ENCODE data around the gene VCL.
A peak's percentile ranks its signal among the peaks of the same experiment; 100 is the strongest.
"Not testable (repeated sequence)": the region's sequence is repeated elsewhere in the genome, so short reads cannot be mapped to it uniquely, and the experiment has no call there.

The VCL gene

GRCh38 chr10:74006269-74006668 lies 8.4 kb downstream of the VCL start:
- no peak for DNase-seq (ENCODE audit: low spot score)

GRCh38 chr10:74008212-74008731 lies 10.4 kb downstream of the VCL start:
- DNase-seq (ENCODE audit: low spot score), result peak; percentile 54

GRCh38 chr10:74011017-74011416 lies 13.1 kb downstream of the VCL start:
- DNase-seq (ENCODE audit: low spot score), result no peak

GRCh38 chr10:74011770-74012169 lies 13.9 kb downstream of the VCL start:
- peak; percentile 23 for DNase-seq (ENCODE audit: low spot score)

GRCh38 chr10:74012480-74012879 lies 14.6 kb downstream of the VCL start:
- DNase-seq (ENCODE audit: low spot score), result no peak

GRCh38 chr10:74013004-74013403 lies 15.1 kb downstream of the VCL start:
- DNase-seq (ENCODE audit: low spot score), result no peak

- DNase-seq (ENCODE audit: low spot score), result not testable (repeated sequence)
Measured at GRCh38 chr10:74014574-74014973, 16.7 kb downstream of the VCL start.

- no peak for DNase-seq (ENCODE audit: low spot score)
Measured at GRCh38 chr10:74018241-74018640, 20.3 kb downstream of the VCL start.

GRCh38 chr10:74021248-74022055 lies 23.5 kb downstream of the VCL start:
- peak; percentile 56 for DNase-seq (ENCODE audit: low spot score)

- no peak for DNase-seq (ENCODE audit: low spot score)
Measured at GRCh38 chr10:74022926-74023629, 25.2 kb downstream of the VCL start.

GRCh38 chr10:74024600-74024999 lies 26.7 kb downstream of the VCL start:
- no peak for DNase-seq (ENCODE audit: low spot score)

- DNase-seq (ENCODE audit: low spot score), result no peak
Measured at GRCh38 chr10:74025380-74025978, 27.6 kb downstream of the VCL start.

GRCh38 chr10:74026428-74027015 lies 28.6 kb downstream of the VCL start:
- no peak for DNase-seq (ENCODE audit: low spot score)

GRCh38 chr10:74027702-74028101 lies 29.8 kb downstream of the VCL start:
- DNase-seq (ENCODE audit: low spot score), result no peak

GRCh38 chr10:74029943-74030342 lies 32.0 kb downstream of the VCL start:
- DNase-seq (ENCODE audit: low spot score), result no peak

- DNase-seq (ENCODE audit: low spot score), result not testable (repeated sequence)
Measured at GRCh38 chr10:74032208-74032607, 34.3 kb downstream of the VCL start.

- DNase-seq (ENCODE audit: low spot score), result no peak
Measured at GRCh38 chr10:74032900-74033655, 35.2 kb downstream of the VCL start.

GRCh38 chr10:74033702-74034101 lies 35.8 kb downstream of the VCL start:
- DNase-seq (ENCODE audit: low spot score), result no peak

GRCh38 chr10:74034301-74034700 lies 36.4 kb downstream of the VCL start:
- no peak for DNase-seq (ENCODE audit: low spot score)

- no peak for DNase-seq (ENCODE audit: low spot score)
Measured at GRCh38 chr10:74035303-74035702, 37.4 kb downstream of the VCL start.

GRCh38 chr10:74036474-74036873 lies 38.6 kb downstream of the VCL start:
- no peak for DNase-seq (ENCODE audit: low spot score)
